H1 (cell line): ENCODE measurements around the gene ASTN2. TPM values are rescaled to one million over a fixed set of nuclear protein-coding genes. Genes with fewer than 3 reads are reported as not detected.

Source experiments
- CTCF ChIA-PET: fragments of 300-600 bp; sonication (Branson Sonifier 250); formaldehyde crosslinking; loops from one replicate; lab custom pipeline; 2021; ENCODE audit not compliant: partially characterized antibody; lab: Charles Lee
- POLR2A ChIA-PET: fragments of 300-600 bp; sonication (Branson Sonifier 250); formaldehyde crosslinking; loops from one replicate; lab custom pipeline; 2021; ENCODE audit warnings: inconsistent platforms; ENCODE audit not compliant: partially characterized antibody; lab: Charles Lee
- DNase-seq, 2 experiments: peaks; one replicate each; pipeline versions ENCODE4 v3.0.0 to v3.0.0-alpha.2; 2010 to 2022; ENCODE audit warnings: low spot score in 2 of 2, low read depth in 1 of 2, mixed read lengths in 1 of 2
- FAIRE-seq: peaks from 2 replicates; lab custom pipeline; 2011; peaks lifted over from hg19 to GRCh38; lab: Jason Lieb, UNC
- H2AFZ ChIP-seq: 2 replicates; pipeline ENCODE4 v1.8.1; 2012; ENCODE audit warnings: low read length, inconsistent platforms
- H2AK5ac ChIP-seq: 2 replicates; pipeline ENCODE4 v1.6.1; 2013; ENCODE audit warnings: low read depth, low read length
- H2BK120ac ChIP-seq: replicated peaks from 2 replicates; pipeline ENCODE3; 2013; ENCODE audit warnings: low read depth, low read length, inconsistent platforms
- H2BK12ac ChIP-seq: 2 replicates; pipeline ENCODE4 v1.6.1; 2013; ENCODE audit warnings: low read depth, low read length
- H2BK15ac ChIP-seq: 2 replicates; pipeline ENCODE4 v1.6.1; 2013; ENCODE audit warnings: low read length
- H2BK20ac ChIP-seq: 2 replicates; pipeline ENCODE4 v1.6.1; 2013; ENCODE audit warnings: low read length
- H2BK5ac ChIP-seq: 2 replicates; pipeline ENCODE4 v1.6.1; 2013; ENCODE audit warnings: low read depth, low read length
- H3K14ac ChIP-seq: 2 replicates; pipeline ENCODE4 v1.6.1; 2013; ENCODE audit warnings: inconsistent platforms; ENCODE audit not compliant: insufficient read length
- H3K18ac ChIP-seq: 2 replicates; pipeline ENCODE4 v1.6.1; 2013; ENCODE audit warnings: low read length; ENCODE audit errors: extremely low read depth
- H3K23ac ChIP-seq: 2 replicates; pipeline ENCODE4 v1.6.1; 2013; ENCODE audit warnings: inconsistent platforms; ENCODE audit not compliant: insufficient read length
- H3K23me2 ChIP-seq: 2 replicates; pipeline ENCODE4 v1.6.1; 2013; ENCODE audit warnings: low read depth, low read length
- H3K27ac ChIP-seq: 2 replicates; pipeline ENCODE4 v1.6.1; 2011; ENCODE audit warnings: low read depth, low read length, inconsistent platforms
- H3K27me3 ChIP-seq, 4 experiments: replicated peaks in 1 of 4; 1 replicate in 1 of 4; 2 replicates in 3 of 4; pipeline versions ENCODE4 v1.6.1 to v1.8.1; 2011 to 2013; ENCODE audit warnings: low read length in 3 of 4, mild to moderate bottlenecking in 3 of 4, inconsistent platforms in 2 of 4, mixed read lengths in 2 of 4, moderate library complexity in 1 of 4; ENCODE audit not compliant: control insufficient read depth in 3 of 4, insufficient read depth in 3 of 4; ENCODE audit errors: extremely low read depth in 1 of 4
- H3K36me3 ChIP-seq, 4 experiments: 2 replicates each; pipeline versions ENCODE4 v1.6.1 to v1.8.1; 2011 to 2013; ENCODE audit warnings: mild to moderate bottlenecking in 4 of 4, low read length in 3 of 4, moderate library complexity in 2 of 4, control low read depth in 1 of 4, inconsistent platforms in 1 of 4; ENCODE audit not compliant: insufficient read depth in 4 of 4, control insufficient read depth in 2 of 4
- H3K4ac ChIP-seq: replicated peaks from 2 replicates; pipeline ENCODE3; 2013; ENCODE audit warnings: low read length, low read depth, mixed read lengths, inconsistent platforms; ENCODE audit not compliant: insufficient read length
- H3K4me1 ChIP-seq, 4 experiments: replicated peaks in 1 of 4; 1 replicate in 1 of 4; 2 replicates in 3 of 4; pipeline versions ENCODE4 v1.6.1 to v1.8.1; 2011 to 2013; ENCODE audit warnings: low read length in 3 of 4, inconsistent platforms in 2 of 4, mixed read lengths in 1 of 4; ENCODE audit not compliant: insufficient read depth in 4 of 4, control insufficient read depth in 3 of 4
- H3K4me2 ChIP-seq, 2 experiments: 2 replicates each; pipeline versions ENCODE4 v1.6.1 to v1.8.1; 2011 to 2013; ENCODE audit warnings: low read depth in 2 of 2, low read length in 2 of 2, control low read depth in 1 of 2, inconsistent platforms in 1 of 2, mild to moderate bottlenecking in 1 of 2; ENCODE audit not compliant: insufficient read depth in 1 of 2
- H3K4me3 ChIP-seq, 4 experiments: fragments of 200-600, 300-600 bp in 1 of 4; sonication (generic), shearing (Covaris generic), sonication (Bioruptor Twin) in 1 of 4; 2 replicates each; pipeline versions ENCODE4 v1.5.1 to v1.8.1; 2011 to 2016; ENCODE audit warnings: low read length in 4 of 4, low read depth in 3 of 4, control low read depth in 2 of 4, inconsistent platforms in 2 of 4, mild to moderate bottlenecking in 2 of 4, mixed read lengths in 1 of 4, moderate library complexity in 1 of 4; ENCODE audit not compliant: insufficient read depth in 2 of 4; ENCODE audit errors: extremely low read depth in 1 of 4
- H3K56ac ChIP-seq: replicated peaks from 2 replicates; pipeline ENCODE3; 2013; ENCODE audit warnings: low read depth, mild to moderate bottlenecking, mixed read lengths, low read length, inconsistent platforms; ENCODE audit not compliant: insufficient read length
- H3K79me1 ChIP-seq: 2 replicates; pipeline ENCODE4 v1.6.1; 2013; ENCODE audit warnings: low read depth, low read length, control low read depth
- H3K79me2 ChIP-seq, 2 experiments: 2 replicates each; pipeline versions ENCODE4 v1.6.1 to v1.8.1; 2012 to 2013; ENCODE audit warnings: low read length in 2 of 2, mild to moderate bottlenecking in 2 of 2, inconsistent platforms in 1 of 2; ENCODE audit not compliant: insufficient read depth in 2 of 2, control insufficient read depth in 1 of 2
- H3K9ac ChIP-seq, 4 experiments: replicated peaks in 1 of 4; 1 replicate in 1 of 4; 2 replicates in 3 of 4; pipeline versions ENCODE4 v1.6.1 to v1.8.1; 2011 to 2013; ENCODE audit warnings: low read depth in 3 of 4, low read length in 3 of 4, control low read depth in 2 of 4, mild to moderate bottlenecking in 2 of 4, moderate library complexity in 2 of 4, inconsistent platforms in 1 of 4; ENCODE audit errors: extremely low read depth in 1 of 4
- H3K9me3 ChIP-seq, 2 experiments: 2 replicates each; pipeline versions ENCODE4 v1.6.1 to v1.8.1; 2012 to 2013; ENCODE audit warnings: mild to moderate bottlenecking in 2 of 2, moderate library complexity in 2 of 2, control low read depth in 1 of 2, inconsistent platforms in 1 of 2, low read depth in 1 of 2, low read length in 1 of 2, mixed read lengths in 1 of 2; ENCODE audit not compliant: insufficient read depth in 2 of 2
- H4K20me1 ChIP-seq, 2 experiments: replicated peaks in 1 of 2; 2 replicates each; pipeline versions ENCODE3 to v1.8.1; 2011 to 2013; ENCODE audit warnings: inconsistent platforms in 2 of 2, low read length in 2 of 2, mild to moderate bottlenecking in 1 of 2; ENCODE audit not compliant: insufficient read depth in 2 of 2, control insufficient read depth in 1 of 2
- H4K5ac ChIP-seq: 2 replicates; pipeline ENCODE4 v1.6.1; 2013; ENCODE audit warnings: low read length, low read depth, mixed read lengths, inconsistent platforms; ENCODE audit not compliant: insufficient read length
- H4K8ac ChIP-seq: 2 replicates; pipeline ENCODE4 v1.8.0; 2013; ENCODE audit warnings: mild to moderate bottlenecking, moderate library complexity, low read length, inconsistent platforms; ENCODE audit not compliant: insufficient read depth; ENCODE audit errors: extremely low read depth
- H4K91ac ChIP-seq: replicated peaks from 2 replicates; pipeline ENCODE3; 2013; ENCODE audit warnings: low read length, mixed read lengths, inconsistent platforms; ENCODE audit not compliant: insufficient read length
- BACH1 ChIP-seq: IDR thresholded peaks from 2 replicates; pipeline ENCODE4 v1.6.1; 2012; ENCODE audit warnings: low read length, improper control_type of control experiment
- MAFK ChIP-seq: IDR thresholded peaks from 2 replicates; pipeline ENCODE4 v1.6.1; 2012; ENCODE audit warnings: low read depth, mild to moderate bottlenecking, improper control_type of control experiment, low read length
- NRF1 ChIP-seq: IDR thresholded peaks from 2 replicates; pipeline ENCODE4 v1.6.1; 2011; ENCODE audit warnings: mild to moderate bottlenecking, low read depth, low read length, improper control_type of control experiment
- WGBS, 2 experiments: shearing (Covaris generic) in 1 of 2; methylation state at CpG; one replicate each; pipeline versions ENCODE4 v1.1.6 to v1.1.7; 2013 to 2015; ENCODE audit warnings: low lambda C conversion rate in 2 of 2, mixed read lengths in 2 of 2, inconsistent platforms in 1 of 2, low coverage in 1 of 2, missing lambda C conversion rate in 1 of 2; ENCODE audit not compliant: insufficient replicate concordance in 2 of 2, insufficient coverage in 1 of 2, insufficient read length in 1 of 2; ENCODE audit errors: extremely low coverage in 1 of 2, missing lambda C conversion rate in 1 of 2; 5-methylcytosine and 5-hydroxymethylcytosine counted together
- polyA plus RNA-seq, 7 experiments: library from polyadenylated mRNA; depleted of rRNA in 3 of 7; stranded (reverse) in 5 of 7; unstranded in 2 of 7; fragments of >200 nt in 5 of 7; fragments of 200-250 nt in 2 of 7; gene quantifications; 1 replicate in 5 of 7; 2 replicates in 1 of 7; 4 replicates in 1 of 7; pipeline versions ENCODE4 v1.2.1 to v1.2.3, GENCODE V29; 2011 to 2013; ENCODE audit warnings: missing spikeins in 2 of 7, mixed read lengths in 2 of 7
- total RNA-seq: library from RNA; stranded (reverse); fragmentation: NEBNext Ultra II Directional; extraction: Animal tissue kit (Norgen Biotek cat#: 25700); gene quantifications from 2 replicates; pipeline ENCODE4 v1.2.1, GENCODE V29; 2021

ASTN2 gene
- total and polyA plus RNA-seq, 2 of the 8 experiments (the other 6 are each of a cell fraction or from before 2014, with no cell fraction given) = 8.2 to 13.7 TPM

DNA sequence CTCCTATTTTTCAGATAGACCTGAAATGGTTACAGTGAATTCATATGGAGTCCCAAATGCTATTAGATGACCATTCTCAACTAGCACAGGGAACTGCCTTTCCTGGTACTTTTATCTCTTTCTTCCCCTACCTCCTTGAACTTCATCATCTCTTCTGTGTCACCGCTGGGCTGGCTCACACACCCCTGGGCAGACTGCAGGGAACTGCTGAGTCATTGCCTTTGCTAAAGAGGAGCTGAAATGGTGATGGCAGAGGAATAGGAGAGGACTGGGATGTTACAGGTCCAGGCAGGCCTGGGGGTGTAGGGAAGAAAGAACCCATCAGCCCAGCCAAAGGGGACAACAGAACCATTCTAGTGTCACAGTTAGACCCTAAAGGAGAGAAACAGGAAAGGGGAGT, 322.3 kb downstream of the ASTN2 start:
- FAIRE-seq (no peak), DNase-seq (no peak)
- Histone ChIP-seq H3K14ac (no peak overlapping the region), H3K9ac (no peak overlapping the region), H3K79me1 (no peaks in the 10 kb centered on the region), H2BK12ac (peak overlapping the region; percentile 89), H4K5ac (no peak overlapping the region), H2AFZ (no peak overlapping the region), H4K20me1 (no peaks in the 10 kb centered on the region), H3K27me3 (no peaks in the 10 kb centered on the region), H3K23me2 (no peaks in the 10 kb centered on the region; the same call in 1 of the 2 replicates), H3K27ac (peak overlapping the region; percentile 34; the same call in 1 of the 2 replicates), H3K4me1 (peaks cover 6 to 31% (median 21%) of the 10 kb centered on the region in 4 experiments), H3K9me3 (no peaks in the 10 kb centered on the region), H3K4me3 (no peak overlapping the region), H3K4ac (no peak overlapping the region), H3K4me2 (no peak overlapping the region), H3K79me2 (no peaks in the 10 kb centered on the region), H2BK120ac (peak overlapping the region; percentile 89), H3K36me3 (no peaks in the 10 kb centered on the region), H4K8ac (no peak overlapping the region), H2BK5ac (peak overlapping the region; percentile 53; the same call in 1 of the 2 replicates), H4K91ac (peak overlapping the region; percentile 36), H2AK5ac (no peak overlapping the region), H3K18ac (no peak overlapping the region), H3K23ac (no peak overlapping the region), H2BK15ac (0 out of 2 replicates have a peak overlapping the region, but pooled peaks have one; percentile 84), H3K56ac (no peak overlapping the region), H2BK20ac (peak overlapping the region; percentile 94; the same call in 1 of the 2 replicates)
- WGBS, 2 experiments = 75% methylated on average over 1 of the region's 1 CpG; no CpG with 5 or more reads in 1 of the 2 experiments
- POLR2A ChIA-PET = no interaction called here
- CTCF ChIA-PET = interaction anchor here (2.1 kb wide), 1 partner anchor 320 kb away, joined by 5 read pairs; no protein-coding TSS in a partner anchor
- peak; percentile 90 for TF ChIP-seq BACH1
- peak; percentile 71; the same call in 1 of the 2 replicates for TF ChIP-seq MAFK
- no peak for TF ChIP-seq NRF1
